Measurements from ENCODE around the gene CACFD1.

- no peak for TF ChIP-seq EZH2 (IDR thresholded peaks at IDR 0.05; ENCODE audit: insufficient read depth, low read length)
- TF ChIP-seq, protein P1, sequence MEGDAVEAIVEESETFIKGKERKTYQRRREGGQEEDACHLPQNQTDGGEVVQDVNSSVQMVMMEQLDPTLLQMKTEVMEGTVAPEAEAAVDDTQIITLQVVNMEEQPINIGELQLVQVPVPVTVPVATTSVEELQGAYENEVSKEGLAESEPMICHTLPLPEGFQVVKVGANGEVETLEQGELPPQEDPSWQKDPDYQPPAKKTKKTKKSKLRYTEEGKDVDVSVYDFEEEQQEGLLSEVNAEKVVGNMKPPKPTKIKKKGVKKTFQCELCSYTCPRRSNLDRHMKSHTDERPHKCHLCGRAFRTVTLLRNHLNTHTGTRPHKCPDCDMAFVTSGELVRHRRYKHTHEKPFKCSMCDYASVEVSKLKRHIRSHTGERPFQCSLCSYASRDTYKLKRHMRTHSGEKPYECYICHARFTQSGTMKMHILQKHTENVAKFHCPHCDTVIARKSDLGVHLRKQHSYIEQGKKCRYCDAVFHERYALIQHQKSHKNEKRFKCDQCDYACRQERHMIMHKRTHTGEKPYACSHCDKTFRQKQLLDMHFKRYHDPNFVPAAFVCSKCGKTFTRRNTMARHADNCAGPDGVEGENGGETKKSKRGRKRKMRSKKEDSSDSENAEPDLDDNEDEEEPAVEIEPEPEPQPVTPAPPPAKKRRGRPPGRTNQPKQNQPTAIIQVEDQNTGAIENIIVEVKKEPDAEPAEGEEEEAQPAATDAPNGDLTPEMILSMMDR (IDR thresholded peaks at IDR 0.05; ENCODE audit: insufficient read depth, low read depth, low read length): no peak
These were observed 11.2 kb upstream of the CACFD1 start for GRCh38 chr9:133448487-133448972.
